Left lung (tissue), 10 donors: Measurements from ENCODE around the gene MTERF4. TPM values are rescaled to one million over a fixed set of nuclear protein-coding genes. Genes with fewer than 3 reads are reported as not detected.
"Not testable (repeated sequence)": the region's sequence is repeated elsewhere in the genome, so short reads cannot be mapped to it uniquely, and the experiment has no call there.

Experiments
- ATAC-seq: fragments of 200-7000 bp; cut with Tn5 transposase; one replicate; pipeline ENCODE4 v1.9.1; 2020; ENCODE audit warnings: moderate library complexity
- DNase-seq, 4 donors: peaks; one replicate each; pipeline ENCODE4 v3.0.0-alpha.2; 2013 to 2020
- H3K27ac ChIP-seq, 2 donors: fragments of 200-600 bp; sonication (generic) in 1 of 2; one replicate each; pipeline versions ENCODE4 v1.5.0 to v1.8.0; 2020 to 2021
- H3K27me3 ChIP-seq, 2 donors: fragments of 200-600 bp; sonication (generic) in 1 of 2; one replicate each; pipeline versions ENCODE4 v1.5.0 to v1.8.0; 2020 to 2021
- H3K36me3 ChIP-seq, 2 donors: fragments of 200-600 bp; sonication (generic) in 1 of 2; one replicate each; pipeline versions ENCODE4 v1.5.0 to v1.8.0; 2020 to 2021
- H3K4me1 ChIP-seq, 2 donors: fragments of 200-600 bp; one replicate each; pipeline ENCODE4 v1.8.0; 2021
- H3K4me3 ChIP-seq, 2 donors: fragments of 200-600 bp; sonication (generic) in 1 of 2; one replicate each; pipeline versions ENCODE4 v1.5.0 to v1.8.0; 2020 to 2021; ENCODE audit warnings: mild to moderate bottlenecking in 1 of 2
- H3K9me3 ChIP-seq, 2 donors: fragments of 200-600 bp; sonication (generic) in 1 of 2; one replicate each; pipeline versions ENCODE4 v1.5.0 to v1.8.0; 2020 to 2021
- intact Hi-C, 2 donors: fragments of 100-400 bp; cut with DNase I; formaldehyde crosslinking; loops; one replicate each; pipeline versions ENCODE4 v1.11.2 to v1.14.2; 2022
- polyA plus RNA-seq, 6 donors: library from polyadenylated mRNA; unstranded; fragments of 120-200 nt; gene quantifications; one replicate each; pipeline ENCODE4 v1.2.1, GENCODE V29; 2013; ENCODE audit not compliant: insufficient read length in 6 of 6
- total RNA-seq, 2 donors: library from RNA; stranded (reverse); fragmentation: NEBNext Ultra II Directional; extraction: Animal tissue kit (Norgen Biotek cat#: 25700); gene quantifications; one replicate each; pipeline ENCODE4 v1.2.1, GENCODE V29; 2021
- TF ChIP-seq, protein P1 (sequence below), 2 donors: fragments of 200-600 bp; sonication (generic) in 1 of 2; IDR thresholded peaks; one replicate each; pipeline versions ENCODE4 v1.5.0 to v1.8.0; 2021; ENCODE audit warnings: antibody characterized with exemption in 2 of 2
- donor health status: DM: no; HTN: yes; CAD: no.
- donor health status: DM: no; HTN: no; CAD: no.

MTERF4 gene
- total and polyA plus RNA-seq, 8 donors = 24.9 to 101 (median 85.1) TPM

DNA sequence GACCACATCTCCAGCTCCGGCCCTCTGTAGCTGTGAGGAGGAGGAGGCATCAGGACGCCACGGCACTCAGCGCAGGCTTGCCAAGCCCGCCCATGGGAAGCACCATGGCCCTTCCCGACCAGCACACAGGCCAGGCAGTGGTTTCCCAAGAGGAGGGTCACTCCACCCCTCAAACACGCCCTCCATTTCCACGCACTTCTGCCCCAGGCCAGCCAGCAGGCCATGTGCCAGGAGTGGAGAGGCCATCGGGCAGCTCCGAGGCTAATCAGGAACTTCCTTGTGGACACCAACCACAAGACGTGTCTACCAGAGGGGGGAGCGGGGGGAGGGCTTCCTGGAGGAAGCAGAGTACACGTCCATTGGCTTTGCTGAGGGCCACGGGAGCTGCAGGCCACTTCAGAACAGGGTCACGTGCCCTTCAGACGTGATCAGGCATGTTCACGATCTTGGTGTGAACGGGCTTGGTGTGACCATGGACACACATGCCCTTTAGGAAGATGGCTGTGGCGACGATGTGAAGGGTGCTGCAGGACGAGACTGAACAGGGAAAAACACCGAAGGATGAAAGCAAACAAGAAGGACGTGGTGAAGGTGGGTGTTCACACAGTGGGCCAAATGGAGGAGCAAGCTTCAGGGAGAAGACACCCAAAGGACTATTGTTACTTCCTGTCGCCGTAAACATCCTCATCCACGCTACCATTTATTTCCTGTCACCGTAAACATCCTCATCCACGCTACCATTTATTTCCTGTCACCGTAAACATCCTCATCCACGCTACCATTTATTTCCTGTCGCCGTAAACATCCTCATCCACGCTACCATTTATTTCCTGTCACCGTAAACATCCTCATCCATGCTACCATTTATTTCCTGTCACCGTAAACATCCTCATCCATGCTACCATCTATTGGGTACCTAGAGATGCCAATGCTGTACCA, 6.5 kb upstream of the MTERF4 start:
- no peaks in the 10 kb centered on the region for H3K4me1 ChIP-seq
- intact Hi-C loops = no loop called here
- no peaks in the 10 kb centered on the region for H3K27me3 ChIP-seq
- H3K36me3 ChIP-seq = peaks cover 0 to under 1% of the 10 kb centered on the region in 2 donors
- H3K27ac ChIP-seq = peak overlapping the region in 1 of 2 donors; percentile 63
- no peaks in the 10 kb centered on the region for H3K9me3 ChIP-seq
- no peak overlapping the region for H3K4me3 ChIP-seq
- ATAC-seq (no peak), DNase-seq (no peak)
- TF ChIP-seq, protein P1, sequence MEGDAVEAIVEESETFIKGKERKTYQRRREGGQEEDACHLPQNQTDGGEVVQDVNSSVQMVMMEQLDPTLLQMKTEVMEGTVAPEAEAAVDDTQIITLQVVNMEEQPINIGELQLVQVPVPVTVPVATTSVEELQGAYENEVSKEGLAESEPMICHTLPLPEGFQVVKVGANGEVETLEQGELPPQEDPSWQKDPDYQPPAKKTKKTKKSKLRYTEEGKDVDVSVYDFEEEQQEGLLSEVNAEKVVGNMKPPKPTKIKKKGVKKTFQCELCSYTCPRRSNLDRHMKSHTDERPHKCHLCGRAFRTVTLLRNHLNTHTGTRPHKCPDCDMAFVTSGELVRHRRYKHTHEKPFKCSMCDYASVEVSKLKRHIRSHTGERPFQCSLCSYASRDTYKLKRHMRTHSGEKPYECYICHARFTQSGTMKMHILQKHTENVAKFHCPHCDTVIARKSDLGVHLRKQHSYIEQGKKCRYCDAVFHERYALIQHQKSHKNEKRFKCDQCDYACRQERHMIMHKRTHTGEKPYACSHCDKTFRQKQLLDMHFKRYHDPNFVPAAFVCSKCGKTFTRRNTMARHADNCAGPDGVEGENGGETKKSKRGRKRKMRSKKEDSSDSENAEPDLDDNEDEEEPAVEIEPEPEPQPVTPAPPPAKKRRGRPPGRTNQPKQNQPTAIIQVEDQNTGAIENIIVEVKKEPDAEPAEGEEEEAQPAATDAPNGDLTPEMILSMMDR (IDR thresholded peaks at IDR 0.05) = no peak

DNA sequence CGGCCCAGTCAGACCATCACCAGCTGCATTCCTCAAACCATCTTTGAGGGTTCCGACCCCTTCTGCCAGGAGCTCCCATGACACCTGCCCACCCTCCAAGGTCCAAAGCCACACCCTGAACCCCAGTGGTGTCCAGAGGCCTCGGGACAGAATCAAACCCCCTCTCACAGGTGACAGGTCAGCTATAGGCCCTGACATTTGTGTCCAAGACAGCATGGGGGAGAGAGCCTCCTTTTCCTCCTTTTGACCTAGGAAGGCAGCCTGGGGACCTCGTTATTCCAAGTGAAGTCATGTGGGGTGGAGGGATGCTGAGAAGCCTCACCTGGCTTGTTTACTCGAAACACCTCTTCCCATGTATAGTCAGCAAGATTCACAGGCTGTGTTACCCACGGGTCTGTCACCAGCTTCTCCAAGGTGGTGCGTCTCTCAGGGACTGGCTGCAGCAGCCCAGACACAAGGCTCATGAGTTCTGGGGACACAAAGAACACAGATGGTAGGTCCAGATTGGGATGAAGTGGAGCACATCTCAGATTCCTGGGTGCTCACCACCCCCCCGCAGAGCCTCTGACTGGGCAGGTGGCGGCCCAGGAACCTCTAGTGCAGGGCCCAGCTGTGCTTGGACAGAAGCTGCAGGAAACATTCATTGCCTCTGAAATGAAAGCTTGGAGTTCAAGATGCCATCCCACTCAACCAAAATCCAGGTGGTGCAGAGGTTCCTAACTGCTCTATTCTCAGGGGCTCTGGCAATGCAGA, 5.1 kb upstream of the MTERF4 start:
- no peaks in the 10 kb centered on the region for H3K27me3 ChIP-seq
- no peaks in the 10 kb centered on the region for H3K36me3 ChIP-seq
- DNase-seq (no peak), ATAC-seq (no peak)
- H3K27ac ChIP-seq = no peak overlapping the region
- no peak overlapping the region for H3K4me3 ChIP-seq
- H3K4me1 ChIP-seq = peaks cover 0 to 5% of the 10 kb centered on the region in 2 donors
- TF ChIP-seq, protein P1 (IDR thresholded peaks at IDR 0.05) = no peak
- no peaks in the 10 kb centered on the region for H3K9me3 ChIP-seq
- intact Hi-C loops = no loop called here

DNA sequence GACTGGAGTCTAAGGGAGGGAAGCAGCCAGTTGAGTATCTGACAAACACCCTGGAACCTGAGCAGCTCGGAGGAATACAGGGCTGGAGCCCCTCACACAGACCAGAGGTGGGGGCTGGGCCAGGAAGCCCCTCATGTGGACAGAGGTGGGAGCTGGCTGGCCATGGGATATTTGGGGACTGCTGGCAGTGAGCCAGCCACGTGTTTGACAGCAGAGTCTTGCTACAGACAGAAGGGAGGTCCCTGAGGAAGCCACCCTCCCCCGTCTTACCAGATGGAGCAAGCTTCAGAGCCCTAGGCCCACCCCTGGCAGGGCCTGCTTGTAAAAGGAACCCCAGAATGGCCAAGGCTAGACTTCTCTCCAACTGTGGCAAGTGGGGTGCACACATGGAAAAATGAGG, 3.6 kb upstream of the MTERF4 start:
- no peak for ATAC-seq
- intact Hi-C loops = no loop called here

DNA sequence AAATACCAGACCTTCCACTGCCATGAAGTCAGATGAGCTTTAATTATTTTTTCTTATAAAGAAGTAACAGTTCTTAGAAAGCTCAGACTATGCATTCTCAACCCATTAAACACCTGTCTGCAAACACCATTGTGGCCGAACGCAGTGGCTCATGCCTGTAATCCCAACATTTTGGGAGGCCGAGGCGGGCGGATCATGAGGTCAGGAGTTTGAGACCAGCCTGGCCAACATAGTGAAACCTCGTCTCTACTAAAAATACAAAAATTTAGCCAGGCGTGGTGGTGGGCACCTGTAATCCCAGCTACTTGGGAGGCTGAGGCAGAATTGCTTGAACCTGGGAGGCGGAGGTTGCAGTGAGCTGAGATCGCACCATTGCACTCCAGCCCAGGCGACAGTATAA, 2.5 kb upstream of the MTERF4 start:
- H3K4me3 ChIP-seq, H3K9me3 ChIP-seq, DNase-seq, H3K36me3 ChIP-seq, ATAC-seq, H3K27me3 ChIP-seq, intact Hi-C loops, H3K27ac ChIP-seq: not testable (repeated sequence)
- H3K4me1 ChIP-seq = peaks cover 9 to 18% of the 10 kb centered on the region in 2 donors

More for the DNA sequence above, 3.6 kb upstream of the MTERF4 start:
- Histone ChIP-seq H3K27me3 (no peaks in the 10 kb centered on the region), H3K9me3 (no peaks in the 10 kb centered on the region), H3K36me3 (no peaks in the 10 kb centered on the region), H3K27ac (no peak overlapping the region), H3K4me1 (peaks cover 8 to 14% of the 10 kb centered on the region in 2 donors), H3K4me3 (no peak overlapping the region)
- TF ChIP-seq, protein P1 (IDR thresholded peaks at IDR 0.05) = no peak
- no peak for DNase-seq

DNA sequence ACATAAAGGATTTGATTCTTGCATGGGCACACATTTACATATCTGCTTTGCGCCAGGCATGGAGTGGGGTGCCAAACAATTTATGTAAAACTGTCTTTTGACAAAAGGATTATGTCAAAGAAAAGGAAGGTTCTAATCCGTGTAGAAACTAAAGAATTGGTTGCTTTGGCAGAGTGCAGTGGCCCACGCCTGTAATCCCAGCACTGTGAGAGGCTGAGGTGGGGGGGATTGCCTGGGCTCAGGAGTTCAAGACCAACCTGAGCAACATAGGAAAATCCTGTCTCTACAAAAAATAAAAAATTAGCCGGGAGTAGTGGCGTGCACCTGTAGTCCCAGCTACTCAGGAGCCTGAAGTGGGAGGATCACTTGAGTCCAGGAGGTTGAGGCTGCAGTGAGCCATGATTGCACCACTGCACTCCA, 1.1 kb upstream of the MTERF4 start:
- no peaks in the 10 kb centered on the region for H3K9me3 ChIP-seq
- ATAC-seq = peak; percentile 2
- DNase-seq = no peak
- peaks cover 9 to 18% of the 10 kb centered on the region in 2 donors for H3K4me1 ChIP-seq
- no peaks in the 10 kb centered on the region for H3K27me3 ChIP-seq
- H3K36me3 ChIP-seq = peaks cover 0 to 16% of the 10 kb centered on the region in 2 donors
- intact Hi-C loops = no loop called here
- peak overlapping the region; percentile 80 to 85 for H3K27ac ChIP-seq
- TF ChIP-seq, protein P1 (IDR thresholded peaks at IDR 0.05) = no peak
- peak overlapping the region; percentile 84 to 85 for H3K4me3 ChIP-seq
